ENCODE results near the gene ASCC3. TPM values are rescaled to one million over a fixed set of nuclear protein-coding genes. Genes with fewer than 3 reads are reported as not detected.
A peak's percentile ranks its signal among the peaks of the same experiment; 100 is the strongest.

ASCC3 gene
- total RNA-seq, 1 donor from 2014 or later = 42.0 TPM

DNA sequence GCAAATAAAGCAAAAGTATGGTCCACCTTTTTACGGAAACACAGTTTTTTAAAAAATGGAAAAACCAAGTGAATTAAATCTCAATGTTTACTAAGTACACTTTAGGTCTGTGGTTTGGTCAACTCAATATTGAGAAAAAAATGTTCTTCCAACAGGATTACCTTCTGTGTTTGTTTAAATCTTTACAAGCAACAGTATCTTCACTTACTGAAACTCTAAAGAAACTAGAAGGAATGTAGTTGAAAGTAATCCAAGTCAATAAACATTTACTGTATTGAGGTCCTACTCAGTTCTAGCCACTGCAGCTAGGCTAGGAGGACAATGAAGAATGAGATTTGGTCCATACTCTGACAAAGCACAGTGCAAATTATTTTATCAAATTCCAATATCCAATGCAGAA lies 80.1 kb downstream of the ASCC3 start:
- peaks cover 3% of the 10 kb centered on the region for H3K4me1 Mint-ChIP-seq (ENCODE audit: unreplicated experiment)
- no peak overlapping the region for H3K27ac Mint-ChIP-seq (ENCODE audit: unreplicated experiment)
- no peak overlapping the region for H3K4me3 Mint-ChIP-seq (ENCODE audit: unreplicated experiment)
- DNase-seq (ENCODE audit: extremely low spot score, unreplicated experiment) = no peak
- TF ChIP-seq, protein P1, sequence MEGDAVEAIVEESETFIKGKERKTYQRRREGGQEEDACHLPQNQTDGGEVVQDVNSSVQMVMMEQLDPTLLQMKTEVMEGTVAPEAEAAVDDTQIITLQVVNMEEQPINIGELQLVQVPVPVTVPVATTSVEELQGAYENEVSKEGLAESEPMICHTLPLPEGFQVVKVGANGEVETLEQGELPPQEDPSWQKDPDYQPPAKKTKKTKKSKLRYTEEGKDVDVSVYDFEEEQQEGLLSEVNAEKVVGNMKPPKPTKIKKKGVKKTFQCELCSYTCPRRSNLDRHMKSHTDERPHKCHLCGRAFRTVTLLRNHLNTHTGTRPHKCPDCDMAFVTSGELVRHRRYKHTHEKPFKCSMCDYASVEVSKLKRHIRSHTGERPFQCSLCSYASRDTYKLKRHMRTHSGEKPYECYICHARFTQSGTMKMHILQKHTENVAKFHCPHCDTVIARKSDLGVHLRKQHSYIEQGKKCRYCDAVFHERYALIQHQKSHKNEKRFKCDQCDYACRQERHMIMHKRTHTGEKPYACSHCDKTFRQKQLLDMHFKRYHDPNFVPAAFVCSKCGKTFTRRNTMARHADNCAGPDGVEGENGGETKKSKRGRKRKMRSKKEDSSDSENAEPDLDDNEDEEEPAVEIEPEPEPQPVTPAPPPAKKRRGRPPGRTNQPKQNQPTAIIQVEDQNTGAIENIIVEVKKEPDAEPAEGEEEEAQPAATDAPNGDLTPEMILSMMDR (IDR thresholded peaks at IDR 0.05) = no peak
- no peaks in the 10 kb centered on the region for H3K9me3 Mint-ChIP-seq (ENCODE audit: unreplicated experiment)
- H3K36me3 Mint-ChIP-seq (ENCODE audit: unreplicated experiment) = peaks cover 20% of the 10 kb centered on the region
- H3K27me3 Mint-ChIP-seq (ENCODE audit: unreplicated experiment) = no peaks in the 10 kb centered on the region

DNA sequence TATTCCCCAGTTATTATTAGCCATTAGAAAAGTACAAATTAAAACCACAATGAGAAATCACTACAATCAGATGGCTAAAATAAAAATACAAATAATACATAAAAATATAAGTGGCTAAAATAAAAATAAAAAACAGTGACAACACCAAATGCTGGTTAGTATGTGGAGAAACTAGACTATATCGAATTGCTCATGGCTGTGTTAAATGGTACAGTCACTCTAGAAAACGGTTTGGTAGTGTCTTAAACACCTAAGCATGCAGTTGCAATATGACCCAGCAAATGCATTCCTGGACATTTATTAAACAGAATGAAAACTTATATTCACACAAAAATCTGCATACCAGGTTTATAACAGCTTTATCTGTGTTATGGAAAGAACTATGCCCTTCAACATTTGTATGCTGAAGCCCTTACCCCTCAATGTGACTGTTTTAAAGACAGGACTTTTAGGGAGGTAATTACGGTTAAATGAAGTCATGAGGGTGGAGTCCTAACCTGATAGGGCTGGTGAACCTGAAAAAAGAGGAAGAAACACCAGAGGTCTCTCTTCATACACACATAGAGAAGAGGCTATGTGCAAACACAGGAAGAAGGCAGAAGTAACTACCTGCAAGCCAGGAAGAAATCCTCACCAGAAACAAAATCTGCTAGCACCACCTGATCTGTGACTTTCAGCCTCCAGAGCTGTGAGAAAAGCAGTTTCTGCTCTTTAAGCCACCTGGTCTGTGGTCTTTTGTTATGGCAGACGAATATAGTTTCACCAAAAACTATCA lies 84.9 kb downstream of the ASCC3 start:
- TF ChIP-seq, protein P1 (IDR thresholded peaks at IDR 0.05) = no peak
- H3K36me3 Mint-ChIP-seq (ENCODE audit: unreplicated experiment) = peaks cover 22% of the 10 kb centered on the region
- H3K9me3 Mint-ChIP-seq (ENCODE audit: unreplicated experiment) = no peaks in the 10 kb centered on the region
- no peak overlapping the region for H3K27ac Mint-ChIP-seq (ENCODE audit: unreplicated experiment)
- H3K27me3 Mint-ChIP-seq (ENCODE audit: unreplicated experiment) = no peaks in the 10 kb centered on the region
- peaks cover 3% of the 10 kb centered on the region for H3K4me1 Mint-ChIP-seq (ENCODE audit: unreplicated experiment)
- no peak overlapping the region for H3K4me3 Mint-ChIP-seq (ENCODE audit: unreplicated experiment)
- no peak for DNase-seq (ENCODE audit: extremely low spot score, unreplicated experiment)

DNA sequence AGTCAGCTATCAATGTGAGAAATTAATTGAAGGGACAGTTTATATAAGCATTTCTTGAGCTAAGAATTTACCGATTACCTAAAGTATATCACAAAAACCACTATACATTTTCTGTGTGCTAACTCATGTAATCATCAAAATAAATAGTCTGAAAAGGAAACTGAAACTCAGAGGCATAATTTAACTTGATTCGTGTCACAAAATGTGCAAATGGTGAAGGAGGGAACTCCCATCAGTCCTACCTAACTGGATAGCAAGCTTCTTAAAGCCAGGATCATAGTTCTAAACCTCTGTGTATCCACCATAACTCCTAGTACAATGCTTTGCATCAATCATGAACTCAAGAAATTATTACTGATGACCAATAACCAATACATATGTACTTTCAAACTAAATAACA lies 91.0 kb downstream of the ASCC3 start:
- peaks cover 4% of the 10 kb centered on the region for H3K4me1 Mint-ChIP-seq (ENCODE audit: unreplicated experiment)
- TF ChIP-seq, protein P1 (IDR thresholded peaks at IDR 0.05) = no peak
- no peak overlapping the region for H3K27ac Mint-ChIP-seq (ENCODE audit: unreplicated experiment)

DNA sequence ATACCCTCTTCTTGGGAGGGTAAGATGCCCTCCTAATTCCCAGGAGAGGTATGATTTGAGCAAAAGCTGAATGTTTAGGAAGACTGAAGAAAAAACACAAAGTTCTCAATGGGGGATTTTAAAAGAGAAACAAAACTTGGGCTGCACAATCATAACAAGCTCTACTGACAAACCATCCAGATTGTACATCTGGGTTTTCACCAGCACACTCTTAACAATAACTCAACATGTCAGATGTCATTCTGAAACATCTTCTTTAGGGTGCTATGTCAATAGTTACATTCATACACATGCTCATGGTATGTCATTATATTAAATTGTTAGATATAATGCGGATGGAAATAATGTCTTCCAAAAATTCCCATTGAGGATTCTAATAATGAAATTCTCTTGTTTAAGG lies 95.1 kb downstream of the ASCC3 start:
- peak overlapping the region; percentile 20 for H3K27ac Mint-ChIP-seq (ENCODE audit: unreplicated experiment)
- H3K36me3 Mint-ChIP-seq (ENCODE audit: unreplicated experiment) = peaks cover 14% of the 10 kb centered on the region
- no peak for DNase-seq (ENCODE audit: extremely low spot score, unreplicated experiment)
- TF ChIP-seq, protein P1 (IDR thresholded peaks at IDR 0.05) = no peak
- no peaks in the 10 kb centered on the region for H3K27me3 Mint-ChIP-seq (ENCODE audit: unreplicated experiment)
- peaks cover 4% of the 10 kb centered on the region for H3K4me1 Mint-ChIP-seq (ENCODE audit: unreplicated experiment)
- no peak overlapping the region for H3K4me3 Mint-ChIP-seq (ENCODE audit: unreplicated experiment)
- H3K9me3 Mint-ChIP-seq (ENCODE audit: unreplicated experiment) = no peaks in the 10 kb centered on the region

More for the DNA sequence above, 91.0 kb downstream of the ASCC3 start:
- H3K4me3 Mint-ChIP-seq (ENCODE audit: unreplicated experiment) = no peak overlapping the region
- no peaks in the 10 kb centered on the region for H3K27me3 Mint-ChIP-seq (ENCODE audit: unreplicated experiment)
- peaks cover 17% of the 10 kb centered on the region for H3K36me3 Mint-ChIP-seq (ENCODE audit: unreplicated experiment)
- DNase-seq (ENCODE audit: extremely low spot score, unreplicated experiment) = no peak
- no peaks in the 10 kb centered on the region for H3K9me3 Mint-ChIP-seq (ENCODE audit: unreplicated experiment)

DNA sequence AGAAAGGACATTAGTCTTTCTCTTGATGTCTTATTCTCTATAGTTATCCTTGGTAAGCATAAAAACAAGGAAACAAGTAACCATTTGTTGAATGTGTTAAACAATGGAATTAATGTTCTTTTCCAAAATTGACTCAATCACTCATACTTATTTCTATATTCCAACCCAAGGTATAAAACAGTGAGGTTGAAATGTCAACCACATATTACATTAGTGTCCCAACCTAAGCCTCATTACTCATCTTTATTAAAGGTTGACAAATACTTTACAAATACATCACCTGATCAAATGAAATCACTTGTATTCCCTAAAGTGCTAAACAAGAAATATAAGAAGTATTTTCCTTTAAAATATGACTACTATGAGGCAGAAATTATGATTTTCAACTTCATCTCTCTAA lies 100.5 kb downstream of the ASCC3 start:
- no peak overlapping the region for H3K4me3 Mint-ChIP-seq (ENCODE audit: unreplicated experiment)
- H3K36me3 Mint-ChIP-seq (ENCODE audit: unreplicated experiment) = peaks cover 2% of the 10 kb centered on the region
- no peaks in the 10 kb centered on the region for H3K9me3 Mint-ChIP-seq (ENCODE audit: unreplicated experiment)
- peaks cover under 1% of the 10 kb centered on the region for H3K4me1 Mint-ChIP-seq (ENCODE audit: unreplicated experiment)
- H3K27ac Mint-ChIP-seq (ENCODE audit: unreplicated experiment) = no peak overlapping the region
- TF ChIP-seq, protein P1 (IDR thresholded peaks at IDR 0.05) = no peak
- no peaks in the 10 kb centered on the region for H3K27me3 Mint-ChIP-seq (ENCODE audit: unreplicated experiment)
- DNase-seq (ENCODE audit: extremely low spot score, unreplicated experiment) = no peak
